Mesenchymal stem cell (in vitro differentiated cells and primary cell): ENCODE results near the gene PAH.

Source experiments
- DNase-seq: peaks from one replicate; pipeline ENCODE4 v3.0.0-alpha.2; 2013
- H2AFZ ChIP-seq: one replicate; pipeline ENCODE4 v1.6.1; 2013; ENCODE audit warnings: low read depth, mild to moderate bottlenecking, control low read depth, inconsistent platforms, low read length, moderate library complexity
- H2AK5ac ChIP-seq: 2 replicates; pipeline ENCODE4 v1.6.1; 2013; ENCODE audit warnings: low read length, moderate library complexity, mild to moderate bottlenecking, inconsistent platforms; ENCODE audit not compliant: severe bottlenecking
- H2BK120ac ChIP-seq: one replicate; pipeline ENCODE4 v1.6.1; 2013; ENCODE audit warnings: low read depth, mild to moderate bottlenecking, inconsistent platforms, low read length, moderate library complexity
- H2BK12ac ChIP-seq, 2 experiments: one replicate each; pipeline ENCODE4 v1.6.1; 2013; ENCODE audit warnings: inconsistent platforms in 2 of 2, low read length in 2 of 2, mild to moderate bottlenecking in 2 of 2, moderate library complexity in 2 of 2, control low read depth in 1 of 2
- H2BK15ac ChIP-seq: one replicate; pipeline ENCODE4 v1.6.1; 2013; ENCODE audit warnings: mild to moderate bottlenecking, low read depth, inconsistent platforms; ENCODE audit not compliant: poor library complexity, severe bottlenecking
- H2BK5ac ChIP-seq: 2 replicates; pipeline ENCODE4 v1.6.1; 2013; ENCODE audit warnings: low read depth, mild to moderate bottlenecking, low read length, control low read depth, inconsistent platforms; ENCODE audit not compliant: poor library complexity, severe bottlenecking
- H3K14ac ChIP-seq, 2 experiments: one replicate each; pipeline ENCODE4 v1.6.1; 2013; ENCODE audit warnings: inconsistent platforms in 2 of 2, low read length in 2 of 2, control low read depth in 1 of 2, mild to moderate bottlenecking in 1 of 2, moderate library complexity in 1 of 2
- H3K18ac ChIP-seq, 2 experiments: one replicate each; pipeline ENCODE4 v1.6.1; 2013; ENCODE audit warnings: inconsistent platforms in 2 of 2, low read length in 2 of 2, control low read depth in 1 of 2, low read depth in 1 of 2, mild to moderate bottlenecking in 1 of 2
- H3K23ac ChIP-seq, 2 experiments: one replicate each; pipeline ENCODE4 v1.6.1; 2013; ENCODE audit warnings: inconsistent platforms in 2 of 2, low read length in 2 of 2, mild to moderate bottlenecking in 2 of 2, moderate library complexity in 2 of 2, control low read depth in 1 of 2
- H3K27ac ChIP-seq: 2 replicates; pipeline ENCODE4 v1.5.1; 2013; ENCODE audit warnings: mild to moderate bottlenecking, moderate library complexity, low read length, control low read depth, inconsistent platforms; ENCODE audit not compliant: poor library complexity, severe bottlenecking
- H3K27me3 ChIP-seq, 2 experiments: 2 replicates each; pipeline versions ENCODE4 v1.6.1 to v1.7.0; 2013; ENCODE audit warnings: low read length in 2 of 2, mild to moderate bottlenecking in 2 of 2, moderate library complexity in 2 of 2, control low read depth in 1 of 2, inconsistent platforms in 1 of 2; ENCODE audit not compliant: control insufficient read depth in 1 of 2, insufficient read depth in 1 of 2
- H3K36me3 ChIP-seq, 2 experiments: 2 replicates each; pipeline versions ENCODE4 v1.6.1 to v1.7.0; 2013; ENCODE audit warnings: low read length in 2 of 2, control low read depth in 1 of 2, inconsistent platforms in 1 of 2, low read depth in 1 of 2, mild to moderate bottlenecking in 1 of 2; ENCODE audit not compliant: insufficient read depth in 2 of 2, control insufficient read depth in 1 of 2
- H3K4ac ChIP-seq, 2 experiments: one replicate each; pipeline ENCODE4 v1.6.1; 2013; ENCODE audit warnings: inconsistent platforms in 2 of 2, low read length in 2 of 2, mild to moderate bottlenecking in 2 of 2, moderate library complexity in 2 of 2, control low read depth in 1 of 2, low read depth in 1 of 2
- H3K4me1 ChIP-seq: 2 replicates; pipeline ENCODE4 v1.6.1; 2013; ENCODE audit warnings: low read depth, low read length, control low read depth; ENCODE audit not compliant: control insufficient read depth, insufficient read depth
- H3K4me2 ChIP-seq: 2 replicates; pipeline ENCODE4 v1.6.1; 2013; ENCODE audit warnings: low read length, mild to moderate bottlenecking, inconsistent platforms; ENCODE audit not compliant: poor library complexity, severe bottlenecking
- H3K4me3 ChIP-seq, 2 experiments: 2 replicates each; pipeline versions ENCODE4 v1.5.1 to v1.7.0; 2013; ENCODE audit warnings: low read length in 2 of 2, mild to moderate bottlenecking in 2 of 2, control low read depth in 1 of 2, low read depth in 1 of 2; ENCODE audit not compliant: insufficient read depth in 1 of 2
- H3K79me1 ChIP-seq: replicated peaks from 2 replicates; pipeline ENCODE4 v1.6.1; 2013; ENCODE audit warnings: mild to moderate bottlenecking, control low read depth, low read length, inconsistent platforms; ENCODE audit not compliant: poor library complexity, severe bottlenecking
- H3K9ac ChIP-seq: 2 replicates; pipeline ENCODE4 v1.7.0; 2013; ENCODE audit warnings: mild to moderate bottlenecking, low read length, moderate library complexity
- H3K9me3 ChIP-seq: 2 replicates; pipeline ENCODE4 v1.7.0; 2013; ENCODE audit warnings: mild to moderate bottlenecking, low read length; ENCODE audit not compliant: control insufficient read depth
- H4K8ac ChIP-seq: one replicate; pipeline ENCODE4 v1.6.1; 2013; ENCODE audit warnings: inconsistent platforms, mild to moderate bottlenecking, low read length, moderate library complexity
- H4K91ac ChIP-seq: one replicate; pipeline ENCODE4 v1.6.1; 2013; ENCODE audit warnings: mild to moderate bottlenecking, low read length, inconsistent platforms
- WGBS: methylation state at CpG from one replicate; pipeline ENCODE4 v1.1.7; 2013; ENCODE audit warnings: mixed read lengths; 5-methylcytosine and 5-hydroxymethylcytosine counted together

The PAH gene

GRCh38 chr12:102808412-102808811 lies 108.6 kb downstream of the PAH start:
- no peak overlapping the region for H3K4ac ChIP-seq
- DNase-seq, result no peak
- H3K27me3 ChIP-seq, result no peaks in the 10 kb centered on the region
- no peaks in the 10 kb centered on the region for H3K4me1 ChIP-seq
- no peak overlapping the region for H3K14ac ChIP-seq
- no peak overlapping the region for H3K9ac ChIP-seq
- H4K91ac ChIP-seq, result no peak overlapping the region
- no peak overlapping the region for H3K4me2 ChIP-seq
- H3K23ac ChIP-seq, result no peak overlapping the region
- 96% methylated on average over 2 of the region's 3 CpGs for WGBS
- H3K18ac ChIP-seq, result no peak overlapping the region
- no peak overlapping the region for H3K4me3 ChIP-seq
- no peak overlapping the region for H2BK5ac ChIP-seq
- H3K79me1 ChIP-seq, result no peaks in the 10 kb centered on the region
- no peak overlapping the region for H2BK12ac ChIP-seq
- H2AFZ ChIP-seq, result no peak overlapping the region
- no peak overlapping the region for H3K27ac ChIP-seq
- H3K36me3 ChIP-seq, result no peaks in the 10 kb centered on the region
- H3K9me3 ChIP-seq, result no peaks in the 10 kb centered on the region
- H2AK5ac ChIP-seq, result no peak overlapping the region
- H2BK120ac ChIP-seq, result no peak overlapping the region
- no peak overlapping the region for H4K8ac ChIP-seq
- no peak overlapping the region for H2BK15ac ChIP-seq

- Histone ChIP-seq H4K8ac (no peak overlapping the region), H4K91ac (no peak overlapping the region), H3K79me1 (no peaks in the 10 kb centered on the region), H3K4me3 (no peak overlapping the region), H3K14ac (no peak overlapping the region), H3K4ac (no peak overlapping the region), H3K27ac (no peak overlapping the region), H2AFZ (no peak overlapping the region), H2BK5ac (no peak overlapping the region), H3K36me3 (no peaks in the 10 kb centered on the region), H2BK15ac (no peak overlapping the region), H3K18ac (no peak overlapping the region), H2BK120ac (no peak overlapping the region), H3K4me2 (no peak overlapping the region), H3K27me3 (no peaks in the 10 kb centered on the region), H3K9ac (no peak overlapping the region), H3K9me3 (no peaks in the 10 kb centered on the region), H2BK12ac (no peak overlapping the region), H2AK5ac (no peak overlapping the region), H3K4me1 (no peaks in the 10 kb centered on the region), H3K23ac (no peak overlapping the region)
- WGBS, result 82% methylated on average over 2 of the region's 2 CpGs
- DNase-seq, result no peak
These were observed 110.5 kb downstream of the PAH start for GRCh38 chr12:102806592-102806991.

GRCh38 chr12:102806110-102806509 lies 110.9 kb downstream of the PAH start:
- no peak overlapping the region for H3K27ac ChIP-seq
- H3K18ac ChIP-seq, result no peak overlapping the region
- no peak overlapping the region for H3K14ac ChIP-seq
- H3K27me3 ChIP-seq, result no peaks in the 10 kb centered on the region
- H2BK12ac ChIP-seq, result no peak overlapping the region
- no peak overlapping the region for H4K91ac ChIP-seq
- no peaks in the 10 kb centered on the region for H3K9me3 ChIP-seq
- H2BK15ac ChIP-seq, result no peak overlapping the region
- no peaks in the 10 kb centered on the region for H3K36me3 ChIP-seq
- no peak overlapping the region for H2BK5ac ChIP-seq
- H2AFZ ChIP-seq, result no peak overlapping the region
- 29% methylated on average over 2 of the region's 3 CpGs for WGBS
- H2AK5ac ChIP-seq, result no peak overlapping the region
- H3K9ac ChIP-seq, result no peak overlapping the region
- no peaks in the 10 kb centered on the region for H3K4me1 ChIP-seq
- no peak overlapping the region for H2BK120ac ChIP-seq
- no peak overlapping the region for H4K8ac ChIP-seq
- H3K4me2 ChIP-seq, result no peak overlapping the region
- no peak overlapping the region for H3K23ac ChIP-seq
- H3K4me3 ChIP-seq, result no peak overlapping the region
- no peaks in the 10 kb centered on the region for H3K79me1 ChIP-seq
- DNase-seq, result no peak
- H3K4ac ChIP-seq, result no peak overlapping the region

- H3K36me3 ChIP-seq, result no peaks in the 10 kb centered on the region
- H3K27me3 ChIP-seq, result no peaks in the 10 kb centered on the region
- H3K4ac ChIP-seq, result no peak overlapping the region
- no peak for DNase-seq
- H3K23ac ChIP-seq, result no peak overlapping the region
- no peak overlapping the region for H3K9ac ChIP-seq
- no peak overlapping the region for H2BK5ac ChIP-seq
- H2AK5ac ChIP-seq, result no peak overlapping the region
- H3K14ac ChIP-seq, result no peak overlapping the region
- no peaks in the 10 kb centered on the region for H3K9me3 ChIP-seq
- H3K79me1 ChIP-seq, result no peaks in the 10 kb centered on the region
- H3K18ac ChIP-seq, result no peak overlapping the region
- H2BK15ac ChIP-seq, result no peak overlapping the region
- no peak overlapping the region for H4K91ac ChIP-seq
- H3K4me1 ChIP-seq, result no peaks in the 10 kb centered on the region
- H4K8ac ChIP-seq, result no peak overlapping the region
- H3K4me3 ChIP-seq, result no peak overlapping the region
- H2BK12ac ChIP-seq, result no peak overlapping the region
- H2BK120ac ChIP-seq, result no peak overlapping the region
- H3K4me2 ChIP-seq, result no peak overlapping the region
- no peak overlapping the region for H3K27ac ChIP-seq
- no peak overlapping the region for H2AFZ ChIP-seq
These were observed 116.5 kb downstream of the PAH start for GRCh38 chr12:102800565-102800964.
